DMS53 (cell line): Measurements from ENCODE around the gene JKAMP.

Source experiments
- DNase-seq: peaks from one replicate; lab custom pipeline; 2025; lab: John Stamatoyannopoulos, UW

The JKAMP gene

DNA sequence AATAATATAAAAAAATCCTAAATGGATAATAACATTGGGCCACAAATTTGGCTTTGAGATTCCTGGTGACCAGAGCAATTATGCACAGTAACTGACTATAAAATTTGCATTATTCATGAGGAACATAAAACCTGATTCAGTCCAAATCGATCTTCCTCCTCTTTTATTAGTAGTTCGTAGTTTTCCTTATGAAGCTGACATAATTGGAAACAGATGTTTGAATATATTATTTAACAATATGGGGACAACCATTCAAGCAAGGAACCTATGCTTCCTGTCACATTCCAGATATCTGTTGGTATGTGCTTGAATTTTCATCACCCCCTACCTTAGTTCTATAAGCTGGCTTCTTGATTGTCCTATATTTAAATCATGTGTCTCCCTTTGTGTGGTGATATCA lies 57.4 kb downstream of the JKAMP start:
- no peak for DNase-seq

DNA sequence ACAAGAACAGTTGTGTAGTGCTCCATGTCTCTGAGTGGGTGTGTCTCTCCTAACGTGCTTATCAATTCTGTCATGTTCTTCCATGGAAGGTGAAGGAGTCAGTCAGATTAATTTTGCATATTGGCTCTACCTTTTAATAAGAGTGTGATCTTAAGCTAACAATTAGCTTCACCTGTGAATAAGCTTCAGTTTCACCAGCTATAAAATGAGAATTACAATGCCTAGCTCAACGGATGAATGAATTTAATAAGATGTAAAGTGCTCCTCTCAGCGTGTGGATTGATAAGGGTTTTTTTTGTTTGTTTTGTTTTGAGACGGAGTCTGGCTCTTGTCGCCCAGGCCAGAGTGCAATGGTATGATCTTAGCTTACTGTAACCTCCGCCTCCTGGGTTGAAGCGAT lies 59.6 kb downstream of the JKAMP start:
- DNase-seq = no peak

DNA sequence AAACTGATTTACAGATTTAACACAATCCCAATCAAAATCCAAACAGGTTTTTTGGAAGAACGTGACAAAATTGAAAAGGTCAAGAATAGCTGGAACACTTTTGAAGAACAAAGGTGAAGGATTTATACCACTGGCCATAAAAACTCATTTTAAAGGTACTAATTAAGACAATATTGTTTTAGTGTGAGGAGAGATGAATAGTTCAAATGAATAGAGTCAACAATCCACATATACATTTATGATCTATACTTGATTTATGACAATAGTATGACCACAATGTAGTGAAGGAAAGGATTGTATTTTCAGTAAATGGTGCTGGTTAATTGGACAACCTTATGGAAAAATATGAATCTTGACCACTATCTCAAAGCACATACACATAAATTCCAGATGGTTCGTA lies 63.0 kb downstream of the JKAMP start:
- no peak for DNase-seq
